Raji (cell line): ENCODE data around the gene KRTAP9-3.
"Not testable (repeated sequence)": the region's sequence is repeated elsewhere in the genome, so short reads cannot be mapped to it uniquely, and the experiment has no call there.

Experiments
- POLR2A ChIP-seq: IDR thresholded peaks from 2 replicates; pipeline ENCODE4 v1.6.1; 2011; ENCODE audit warnings: low read depth, low read length, control low read depth; ENCODE audit not compliant: insufficient read depth

Gene KRTAP9-3

GRCh38 chr17:41231731-41232130 lies 518 bp upstream of the KRTAP9-3 start:
- no peak for TF ChIP-seq POLR2A

GRCh38 chr17:41237949-41238437 lies 5.7 kb downstream of the KRTAP9-3 start, which contains the start of gene KRTAP9-8:
Gene KRTAP9-8 (plus strand): TSS chr17:41237999. CDS start chr17:41238052, 53 bp downstream.
- TF ChIP-seq POLR2A = not testable (repeated sequence)

- not testable (repeated sequence) for TF ChIP-seq POLR2A
These were observed 17.5 kb downstream of the KRTAP9-3 start, which contains the start of gene KRTAP9-4 for GRCh38 chr17:41249637-41250240. Gene KRTAP9-4 (plus strand): TSS chr17:41249687. CDS start chr17:41249721, 34 bp downstream.

- TF ChIP-seq POLR2A = no peak
These were observed 19.0 kb downstream of the KRTAP9-3 start for GRCh38 chr17:41251261-41251660.

GRCh38 chr17:41254861-41255260 lies 22.6 kb downstream of the KRTAP9-3 start:
- no peak for TF ChIP-seq POLR2A

- TF ChIP-seq POLR2A = not testable (repeated sequence)
These were observed 23.4 kb downstream of the KRTAP9-3 start, which contains the start of gene KRTAP9-9 for GRCh38 chr17:41255381-41256290. Gene KRTAP9-9 (plus strand): TSS chr17:41255384.

GRCh38 chr17:41256291-41256685 lies 24.0 kb downstream of the KRTAP9-3 start:
- no peak for TF ChIP-seq POLR2A

- TF ChIP-seq POLR2A = no peak
These were observed 26.2 kb downstream of the KRTAP9-3 start for GRCh38 chr17:41258406-41258805.

GRCh38 chr17:41263212-41263611 lies 31.0 kb downstream of the KRTAP9-3 start:
- TF ChIP-seq POLR2A = no peak

- no peak for TF ChIP-seq POLR2A
These were observed 32.4 kb downstream of the KRTAP9-3 start for GRCh38 chr17:41264599-41264998.

GRCh38 chr17:41265078-41265477 lies 32.8 kb downstream of the KRTAP9-3 start, which contains the start of gene KRTAP9-6:
Gene KRTAP9-6 (plus strand): TSS chr17:41265378. CDS start chr17:41265378, 0 bp downstream.
- no peak for TF ChIP-seq POLR2A

- TF ChIP-seq POLR2A = no peak
These were observed 35.5 kb downstream of the KRTAP9-3 start for GRCh38 chr17:41267711-41268110.

- TF ChIP-seq POLR2A = no peak
These were observed 39.6 kb downstream of the KRTAP9-3 start for GRCh38 chr17:41271858-41272257.

- not testable (repeated sequence) for TF ChIP-seq POLR2A
These were observed 43.5 kb downstream of the KRTAP9-3 start, which contains the start of gene KRTAP9-7 for GRCh38 chr17:41275648-41276190. Gene KRTAP9-7 (plus strand): TSS chr17:41275698. CDS start chr17:41275698, 0 bp downstream.
